Gastrocnemius medialis (tissue), 4 donors: Measurements from ENCODE around the gene PRKCE. TPM values are rescaled to one million over a fixed set of nuclear protein-coding genes. Genes with fewer than 3 reads are reported as not detected.

ENCODE experiments used
- ATAC-seq, 2 donors: fragments of 150-250 bp; one replicate each; pipeline ENCODE4 v1.9.1; 2016
- DNase-seq, 2 donors: peaks; one replicate each; pipeline ENCODE4 v3.0.0-alpha.2; 2019
- H3K27ac ChIP-seq, 4 donors: fragments of 200-600 bp; sonication (generic); 1 replicate in 1 of 4; 2 replicates in 3 of 4; pipeline ENCODE4 v1.5.1; 2016 to 2018; ENCODE audit warnings: mild to moderate bottlenecking in 2 of 4, moderate library complexity in 1 of 4
- H3K27me3 ChIP-seq, 3 donors: fragments of 200-600 bp; sonication (generic) in 2 of 3; 1 replicate in 1 of 3; 2 replicates in 2 of 3; pipeline versions ENCODE4 v1.5.1 to v1.6.0; 2016 to 2019; ENCODE audit warnings: mild to moderate bottlenecking in 1 of 3, moderate library complexity in 1 of 3
- H3K36me3 ChIP-seq, 2 donors: fragments of 200-600 bp; sonication (generic) in 1 of 2; one replicate each; pipeline ENCODE4 v1.5.1; 2017 to 2018
- H3K4me1 ChIP-seq, 2 donors: fragments of 200-600 bp; sonication (generic) in 1 of 2; one replicate each; pipeline ENCODE4 v1.5.1; 2016 to 2017; ENCODE audit warnings: mild to moderate bottlenecking in 2 of 2
- H3K4me3 ChIP-seq, 4 donors: fragments of 200-600 bp; sonication (generic) in 3 of 4; 1 replicate in 1 of 4; 2 replicates in 3 of 4; pipeline ENCODE4 v1.5.1; 2016 to 2019; ENCODE audit warnings: mild to moderate bottlenecking in 2 of 4
- H3K9me3 ChIP-seq, 3 donors: fragments of 200-600 bp; sonication (generic) in 2 of 3; 1 replicate in 1 of 3; 2 replicates in 2 of 3; pipeline ENCODE4 v1.5.1; 2016 to 2019
- CTCF ChIP-seq, 5 experiments: fragments of 450-650 bp in 3 of 5; fragments of 200-600 bp in 2 of 5; sonication (generic) in 2 of 5; IDR thresholded peaks in 4 of 5; conservative IDR thresholded peaks in 1 of 5; 1 replicate in 4 of 5; 2 replicates in 1 of 5; pipeline ENCODE4 v1.5.1; 2016 to 2019; ENCODE audit warnings: antibody characterized with exemption in 5 of 5, mild to moderate bottlenecking in 3 of 5, moderate library complexity in 3 of 5
- POLR2A ChIP-seq, 2 donors: fragments of 450-650 bp; IDR thresholded peaks; one replicate each; pipeline ENCODE4 v1.6.1; 2017; ENCODE audit warnings: antibody characterized with exemption in 2 of 2, mild to moderate bottlenecking in 2 of 2, moderate library complexity in 2 of 2
- in situ Hi-C, 4 donors: fragments of 200-750 bp; cut with MboI; loops; one replicate each; pipeline versions ENCODE4 v1.15.0 to v1.8.0; 2017; ENCODE audit warnings: low sequenced_read_pairs in 4 of 4
- intact Hi-C: fragments of 100-400 bp; cut with DNase I; formaldehyde crosslinking; loops from one replicate; pipeline ENCODE4 v1.15.1; 2023; ENCODE audit warnings: low total_unique reads
- total RNA-seq, 4 donors: library from RNA; depleted of rRNA; stranded (reverse); fragments of >200 nt; gene quantifications; one replicate each; pipeline versions ENCODE4 v1.1.0 to v1.2.3, GENCODE V29; 2016

The PRKCE gene
- total RNA-seq, 4 donors from 2014 or later = 5.8 to 28.9 (median 11.8) TPM

DNA sequence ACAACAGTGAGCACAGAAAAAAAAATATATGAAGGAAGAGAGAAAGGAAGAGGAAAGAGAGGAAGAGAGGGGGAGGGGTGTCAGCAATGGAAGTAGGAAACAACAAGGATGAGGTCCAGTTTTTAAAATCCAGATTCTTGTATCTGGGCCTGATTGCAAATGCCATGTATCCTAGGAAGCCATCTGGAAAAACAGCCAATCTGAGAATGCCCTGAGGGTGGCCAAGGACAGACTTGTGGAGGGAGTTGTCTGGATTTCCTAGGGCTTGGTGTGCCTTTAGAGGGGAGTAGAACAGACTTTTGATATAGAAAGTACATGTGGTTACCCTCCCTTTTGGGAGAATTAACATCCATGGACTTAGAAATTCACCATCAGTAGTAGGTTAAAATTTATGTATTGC lies 47.1 kb downstream of the PRKCE start:
- ATAC-seq (no peak), DNase-seq (no peak)
- Histone ChIP-seq H3K4me1 (peaks cover 2 to 12% of the 10 kb centered on the region in 2 donors), H3K9me3 (no peaks in the 10 kb centered on the region), H3K27ac (peak overlapping the region in 1 of 4 donors; percentile 16), H3K4me3 (no peak overlapping the region), H3K36me3 (no peaks in the 10 kb centered on the region), H3K27me3 (no peaks in the 10 kb centered on the region)
- in situ Hi-C loops (no loop called here), intact Hi-C loops (loop anchor here (10.0 kb wide), 1 partner anchor 454 kb away; no protein-coding TSS in a partner anchor)
- TF ChIP-seq CTCF (IDR thresholded peaks at IDR 0.05 in 4 of 5, conservative IDR thresholded peaks at IDR 0.05 in 1 of 5) (no peak), POLR2A (IDR thresholded peaks at IDR 0.05) (no peak)

DNA sequence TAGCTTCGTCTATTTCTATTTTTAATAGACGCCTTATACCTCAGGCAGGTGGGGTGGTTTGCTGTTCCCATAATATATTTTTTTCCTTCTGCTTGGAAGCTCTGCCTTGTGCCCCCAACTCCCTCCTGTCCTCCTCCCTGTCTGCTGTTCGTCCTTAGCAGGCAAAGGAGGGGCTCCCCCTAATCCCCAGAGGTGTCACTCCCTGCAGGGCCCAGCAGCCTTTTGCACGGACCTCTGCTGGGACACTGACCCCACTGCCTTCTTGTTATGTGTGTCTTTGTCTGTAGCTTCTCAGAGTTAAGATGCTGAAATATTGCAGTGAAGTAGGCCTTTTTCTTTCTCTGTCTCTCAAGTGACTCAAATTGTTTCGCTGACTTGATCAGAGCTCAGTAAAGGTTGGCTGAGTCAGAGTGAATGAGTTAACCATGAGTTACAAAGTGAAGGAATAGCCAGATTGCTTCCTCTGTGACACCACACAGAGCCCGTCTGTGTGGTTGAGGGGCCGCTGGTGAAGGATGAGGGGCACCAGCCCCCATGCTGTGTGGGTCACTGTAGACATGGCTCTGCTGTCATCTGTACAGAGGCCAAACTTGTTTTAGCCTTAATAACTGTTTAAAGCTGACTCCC lies 47.7 kb downstream of the PRKCE start:
- intact Hi-C loops (loop anchor here (10.0 kb wide), 1 partner anchor 454 kb away; no protein-coding TSS in a partner anchor), in situ Hi-C loops (no loop called here)
- no peaks in the 10 kb centered on the region for H3K9me3 ChIP-seq
- ATAC-seq (no peak), DNase-seq (no peak)
- H3K4me1 ChIP-seq = peaks cover 2 to 15% of the 10 kb centered on the region in 2 donors
- TF ChIP-seq CTCF (IDR thresholded peaks at IDR 0.05 in 4 of 5, conservative IDR thresholded peaks at IDR 0.05 in 1 of 5) = no peak
- TF ChIP-seq POLR2A (IDR thresholded peaks at IDR 0.05) = no peak
- H3K36me3 ChIP-seq = no peaks in the 10 kb centered on the region
- H3K27me3 ChIP-seq = no peaks in the 10 kb centered on the region
- H3K4me3 ChIP-seq = no peak overlapping the region
- no peak overlapping the region for H3K27ac ChIP-seq

DNA sequence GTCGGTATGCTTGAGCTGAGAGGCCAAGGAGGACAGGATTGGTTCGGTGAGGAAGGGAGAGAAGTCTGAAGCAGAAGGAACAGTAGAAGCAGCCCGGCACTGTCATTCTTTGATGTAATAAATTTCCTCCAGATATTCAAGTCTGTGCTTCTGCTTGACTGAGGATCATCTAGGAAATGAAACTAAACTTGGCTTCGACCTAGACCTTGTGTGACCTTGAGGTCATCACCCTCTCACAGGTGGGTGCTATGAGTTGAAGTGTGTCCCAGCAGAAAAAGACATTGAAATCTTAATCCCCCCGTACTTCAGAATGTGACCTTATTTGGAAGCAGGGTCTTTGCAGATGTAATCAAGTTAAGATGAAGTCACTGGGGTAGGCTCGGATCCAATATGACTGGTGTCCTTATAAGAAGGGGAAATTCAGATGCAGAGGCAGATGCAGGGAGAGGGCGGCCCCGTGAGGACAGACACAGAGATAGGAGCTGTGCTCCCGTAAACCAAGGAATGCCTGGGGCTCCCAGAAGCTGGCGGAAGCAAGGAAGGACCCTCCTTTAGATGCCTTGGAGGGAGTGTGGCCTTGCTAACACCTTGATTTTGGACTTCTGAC lies 49.0 kb downstream of the PRKCE start:
- TF ChIP-seq CTCF (IDR thresholded peaks at IDR 0.05 in 4 of 5, conservative IDR thresholded peaks at IDR 0.05 in 1 of 5) (no peak), POLR2A (IDR thresholded peaks at IDR 0.05) (no peak)
- DNase-seq = no peak
- H3K9me3 ChIP-seq = no peaks in the 10 kb centered on the region
- intact Hi-C loops (no loop called here), in situ Hi-C loops (no loop called here)
- no peaks in the 10 kb centered on the region for H3K27me3 ChIP-seq
- no peak overlapping the region for H3K27ac ChIP-seq
- no peak for ATAC-seq
- H3K4me1 ChIP-seq = peaks cover 9 to 23% of the 10 kb centered on the region in 2 donors
- H3K36me3 ChIP-seq = no peaks in the 10 kb centered on the region
- no peak overlapping the region for H3K4me3 ChIP-seq

- no peaks in the 10 kb centered on the region for H3K27me3 ChIP-seq
- H3K9me3 ChIP-seq = no peaks in the 10 kb centered on the region
- H3K27ac ChIP-seq = no peak overlapping the region
- peaks cover 27 to 45% of the 10 kb centered on the region in 2 donors for H3K4me1 ChIP-seq
- intact Hi-C loops (loop anchor here (5.0 kb wide), 1 partner anchor 117 kb away; no protein-coding TSS in a partner anchor), in situ Hi-C loops (no loop called here)
- TF ChIP-seq CTCF (IDR thresholded peaks at IDR 0.05 in 4 of 5, conservative IDR thresholded peaks at IDR 0.05 in 1 of 5) (no peak), POLR2A (IDR thresholded peaks at IDR 0.05) (no peak)
- no peak for DNase-seq
- H3K4me3 ChIP-seq = no peak overlapping the region
- no peaks in the 10 kb centered on the region for H3K36me3 ChIP-seq
- ATAC-seq = no peak
Observed at GRCh38 chr2:45705233-45705632, 53.8 kb downstream of the PRKCE start.
